Measurements from ENCODE around the gene STYK1.

DNA sequence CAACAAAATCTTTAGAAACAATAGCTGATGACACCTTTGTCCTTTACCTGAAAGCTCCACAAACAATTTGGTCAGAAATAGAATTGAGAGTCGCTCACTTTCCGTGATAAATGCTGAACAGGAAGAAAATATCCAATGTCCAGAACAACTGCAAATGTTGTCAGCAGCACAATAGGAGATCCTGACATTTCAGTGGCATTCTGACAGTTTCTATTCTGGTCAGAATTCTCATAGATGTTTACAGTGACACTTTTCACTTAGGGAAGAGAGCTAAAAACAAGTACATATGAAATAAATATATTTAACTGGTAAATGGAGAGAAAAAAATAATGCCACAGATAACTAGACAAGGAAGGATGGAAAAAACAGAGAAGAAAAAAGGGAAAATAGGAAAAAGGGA is 99.5 kb downstream of the STYK1 start:
- no peak for TF ChIP-seq POLR2AphosphoS5 (IDR thresholded peaks at IDR 0.05; ENCODE audit: borderline replicate concordance, low read depth, low read length)
- no peak for TF ChIP-seq EZH2 (IDR thresholded peaks at IDR 0.05)
